Measurements from ENCODE around the gene EXT2.

DNA sequence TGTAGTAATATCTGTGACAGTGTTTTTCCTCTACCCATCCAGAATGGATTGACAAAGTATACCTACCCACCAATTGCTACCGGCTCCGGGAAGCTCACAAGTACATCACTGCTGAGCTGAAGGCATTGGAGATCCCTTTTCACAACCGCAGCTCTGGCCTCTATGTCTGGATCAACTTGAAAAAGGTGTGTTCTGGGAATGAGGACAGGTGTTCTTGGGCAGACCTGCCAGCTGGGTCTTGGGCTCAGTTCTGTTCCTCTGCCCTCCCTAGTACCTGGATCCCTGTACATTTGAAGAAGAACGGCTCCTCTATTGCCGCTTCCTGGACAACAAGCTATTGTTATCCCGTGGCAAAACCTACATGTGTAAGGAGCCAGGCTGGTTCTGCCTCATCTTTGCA is 37.2 kb upstream of the EXT2 start:
- TF ChIP-seq, protein P1, sequence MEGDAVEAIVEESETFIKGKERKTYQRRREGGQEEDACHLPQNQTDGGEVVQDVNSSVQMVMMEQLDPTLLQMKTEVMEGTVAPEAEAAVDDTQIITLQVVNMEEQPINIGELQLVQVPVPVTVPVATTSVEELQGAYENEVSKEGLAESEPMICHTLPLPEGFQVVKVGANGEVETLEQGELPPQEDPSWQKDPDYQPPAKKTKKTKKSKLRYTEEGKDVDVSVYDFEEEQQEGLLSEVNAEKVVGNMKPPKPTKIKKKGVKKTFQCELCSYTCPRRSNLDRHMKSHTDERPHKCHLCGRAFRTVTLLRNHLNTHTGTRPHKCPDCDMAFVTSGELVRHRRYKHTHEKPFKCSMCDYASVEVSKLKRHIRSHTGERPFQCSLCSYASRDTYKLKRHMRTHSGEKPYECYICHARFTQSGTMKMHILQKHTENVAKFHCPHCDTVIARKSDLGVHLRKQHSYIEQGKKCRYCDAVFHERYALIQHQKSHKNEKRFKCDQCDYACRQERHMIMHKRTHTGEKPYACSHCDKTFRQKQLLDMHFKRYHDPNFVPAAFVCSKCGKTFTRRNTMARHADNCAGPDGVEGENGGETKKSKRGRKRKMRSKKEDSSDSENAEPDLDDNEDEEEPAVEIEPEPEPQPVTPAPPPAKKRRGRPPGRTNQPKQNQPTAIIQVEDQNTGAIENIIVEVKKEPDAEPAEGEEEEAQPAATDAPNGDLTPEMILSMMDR (IDR thresholded peaks at IDR 0.05; ENCODE audit: low read depth, low read length), result no peak
- TF ChIP-seq EZH2phosphoT487 (IDR thresholded peaks at IDR 0.05; ENCODE audit: low read depth), result no peak

Data from OCI-LY3 (cell line).